Caco-2 (cell line): Measurements from ENCODE around the gene SELENOO. TPM values are rescaled to one million over a fixed set of nuclear protein-coding genes. Genes with fewer than 3 reads are reported as not detected.

ENCODE experiments used
- BruUV-seq: library from RNA; stranded (reverse); fragments of 400-500 nt; replicated peaks from 2 replicates; lab custom pipeline; 2021; lab: Mats Ljungman, UMichigan
- CTCF ChIA-PET: fragments of 300-600 bp; sonication (Branson Sonifier 250); formaldehyde crosslinking; loops from one replicate; lab custom pipeline; 2022; ENCODE audit warnings: antibody characterized with exemption; lab: Charles Lee
- POLR2A ChIA-PET: fragments of 300-600 bp; sonication (Branson Sonifier 250); formaldehyde crosslinking; loops from one replicate; lab custom pipeline; 2022; ENCODE audit warnings: antibody characterized with exemption; lab: Charles Lee
- DNase-seq, 2 experiments: peaks; one replicate each; pipeline versions ENCODE4 v3.0.0 to v3.0.0-alpha.2; 2020 to 2022
- H3K27me3 ChIP-seq: replicated peaks from 2 replicates; pipeline ENCODE4 v1.6.0; 2011; ENCODE audit warnings: low read length; ENCODE audit not compliant: control insufficient read depth, insufficient read depth
- H3K36me3 ChIP-seq: 2 replicates; pipeline ENCODE4 v1.5.1; 2011; ENCODE audit warnings: low read length; ENCODE audit not compliant: control insufficient read depth, insufficient read depth
- H3K4me1 ChIP-seq: fragments of 250-450 bp; sonication (Bioruptor Pico); 2 replicates; pipeline ENCODE4 v1.5.1; 2020; ENCODE audit warnings: mild to moderate bottlenecking
- H3K4me3 ChIP-seq: 2 replicates; pipeline ENCODE4 v1.5.1; 2011; ENCODE audit warnings: low read depth, mild to moderate bottlenecking, control low read depth, low read length
- H3K9me3 ChIP-seq: fragments of 250-450 bp; sonication (Bioruptor Pico); 2 replicates; pipeline ENCODE4 v1.5.1; 2020; ENCODE audit warnings: mild to moderate bottlenecking, moderate library complexity
- H3K27ac Mint-ChIP-seq: one replicate; pipeline ENCODE4 v1.8.0; 2022; ENCODE audit warnings: mixed read lengths; ENCODE audit not compliant: unreplicated experiment
- H3K27me3 Mint-ChIP-seq: one replicate; pipeline ENCODE4 v1.8.0; 2022; ENCODE audit warnings: mixed read lengths; ENCODE audit not compliant: insufficient read depth, unreplicated experiment
- H3K36me3 Mint-ChIP-seq: one replicate; pipeline ENCODE4 v1.8.0; 2022; ENCODE audit warnings: mild to moderate bottlenecking, mixed read lengths; ENCODE audit not compliant: insufficient read depth, unreplicated experiment
- H3K4me1 Mint-ChIP-seq: one replicate; pipeline ENCODE4 v1.8.0; 2022; ENCODE audit warnings: low read depth, mixed read lengths; ENCODE audit not compliant: unreplicated experiment
- H3K4me3 Mint-ChIP-seq: one replicate; pipeline ENCODE4 v1.8.0; 2022; ENCODE audit warnings: mild to moderate bottlenecking, moderate library complexity, mixed read lengths; ENCODE audit not compliant: unreplicated experiment
- H3K9me3 Mint-ChIP-seq: one replicate; pipeline ENCODE4 v1.8.0; 2022; ENCODE audit warnings: mixed read lengths; ENCODE audit not compliant: unreplicated experiment
- intact Hi-C: fragments of 100-400 bp; cut with micrococcal nuclease; formaldehyde crosslinking; loops from one replicate; pipeline ENCODE4 v1.10.0; 2022; ENCODE audit not compliant: unreplicated experiment
- total RNA-seq: library from RNA; stranded (reverse); gene quantifications from 2 replicates; pipeline ENCODE4 v1.2.3, GENCODE V29; 2022
- TF ChIP-seq, protein P1 (sequence below), 2 experiments: fragments of 200-600 bp in 1 of 2; IDR thresholded peaks; 1 replicate in 1 of 2; 2 replicates in 1 of 2; pipeline versions ENCODE4 v1.5.1 to v1.8.0; 2011 to 2022; ENCODE audit warnings: antibody characterized with exemption in 1 of 2, control low read depth in 1 of 2, inconsistent platforms in 1 of 2, low read depth in 1 of 2, low read length in 1 of 2, mild to moderate bottlenecking in 1 of 2, moderate library complexity in 1 of 2; ENCODE audit not compliant: insufficient read depth in 1 of 2, severe bottlenecking in 1 of 2, unreplicated experiment in 1 of 2

The SELENOO gene
- total RNA-seq, 1 experiment from 2014 or later, result 29.3 TPM

DNA sequence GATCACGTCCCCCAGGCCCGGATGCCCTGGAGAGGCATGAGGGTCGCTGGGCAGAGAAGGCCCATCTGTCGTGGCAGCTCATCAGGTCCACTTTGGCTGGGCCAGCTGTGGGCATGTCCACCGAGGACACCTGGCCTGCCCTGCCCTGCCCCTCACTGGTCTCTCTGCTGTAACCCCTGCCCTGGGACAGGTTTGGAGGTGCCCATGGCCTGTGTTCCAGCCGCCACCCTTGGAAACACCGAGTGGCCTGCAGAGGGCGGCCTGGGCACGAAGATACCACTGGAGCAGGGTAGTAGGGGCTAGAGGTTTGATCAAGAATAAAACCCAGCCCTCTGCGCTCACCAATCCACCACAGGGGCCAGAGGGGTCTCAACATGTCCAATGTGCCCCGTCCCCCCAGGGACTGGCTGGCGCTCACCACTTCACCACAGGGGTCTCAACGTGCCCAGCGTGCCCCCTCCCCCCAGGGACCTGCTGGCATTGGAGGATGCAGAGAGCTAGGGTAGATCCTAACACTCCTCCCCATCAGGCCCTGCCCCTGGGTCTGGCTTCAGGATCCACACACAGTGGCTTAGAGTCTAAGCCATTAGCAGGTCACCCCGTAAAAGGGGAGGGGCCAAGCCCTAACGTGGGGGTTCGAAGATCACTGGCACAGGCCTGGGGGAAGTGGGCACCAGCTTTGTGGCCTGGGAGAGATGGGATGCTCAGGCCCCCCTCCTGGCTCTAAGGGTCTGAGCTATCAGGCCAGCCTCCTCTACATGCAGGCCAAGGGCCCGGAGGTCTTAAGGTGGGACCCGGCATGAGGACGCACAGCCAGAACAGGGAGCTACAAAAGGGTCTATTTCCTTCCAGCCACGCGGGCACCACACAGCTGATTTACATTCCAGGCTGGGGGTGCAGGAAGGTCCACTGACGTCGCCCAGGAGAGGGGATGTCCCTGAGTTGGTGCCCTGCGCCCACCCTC lies 51.6 kb downstream of the SELENOO start:
- POLR2A ChIA-PET, result no interaction called here
- TF ChIP-seq, protein P1, sequence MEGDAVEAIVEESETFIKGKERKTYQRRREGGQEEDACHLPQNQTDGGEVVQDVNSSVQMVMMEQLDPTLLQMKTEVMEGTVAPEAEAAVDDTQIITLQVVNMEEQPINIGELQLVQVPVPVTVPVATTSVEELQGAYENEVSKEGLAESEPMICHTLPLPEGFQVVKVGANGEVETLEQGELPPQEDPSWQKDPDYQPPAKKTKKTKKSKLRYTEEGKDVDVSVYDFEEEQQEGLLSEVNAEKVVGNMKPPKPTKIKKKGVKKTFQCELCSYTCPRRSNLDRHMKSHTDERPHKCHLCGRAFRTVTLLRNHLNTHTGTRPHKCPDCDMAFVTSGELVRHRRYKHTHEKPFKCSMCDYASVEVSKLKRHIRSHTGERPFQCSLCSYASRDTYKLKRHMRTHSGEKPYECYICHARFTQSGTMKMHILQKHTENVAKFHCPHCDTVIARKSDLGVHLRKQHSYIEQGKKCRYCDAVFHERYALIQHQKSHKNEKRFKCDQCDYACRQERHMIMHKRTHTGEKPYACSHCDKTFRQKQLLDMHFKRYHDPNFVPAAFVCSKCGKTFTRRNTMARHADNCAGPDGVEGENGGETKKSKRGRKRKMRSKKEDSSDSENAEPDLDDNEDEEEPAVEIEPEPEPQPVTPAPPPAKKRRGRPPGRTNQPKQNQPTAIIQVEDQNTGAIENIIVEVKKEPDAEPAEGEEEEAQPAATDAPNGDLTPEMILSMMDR (IDR thresholded peaks at IDR 0.05; ENCODE audit: insufficient read depth in 1 of 2, low read depth in 1 of 2, low read length in 1 of 2, severe bottlenecking in 1 of 2, unreplicated experiment in 1 of 2), result peak; percentile 38 to 49
- DNase-seq, result peak in 1 of 2 experiments; percentile 69

DNA sequence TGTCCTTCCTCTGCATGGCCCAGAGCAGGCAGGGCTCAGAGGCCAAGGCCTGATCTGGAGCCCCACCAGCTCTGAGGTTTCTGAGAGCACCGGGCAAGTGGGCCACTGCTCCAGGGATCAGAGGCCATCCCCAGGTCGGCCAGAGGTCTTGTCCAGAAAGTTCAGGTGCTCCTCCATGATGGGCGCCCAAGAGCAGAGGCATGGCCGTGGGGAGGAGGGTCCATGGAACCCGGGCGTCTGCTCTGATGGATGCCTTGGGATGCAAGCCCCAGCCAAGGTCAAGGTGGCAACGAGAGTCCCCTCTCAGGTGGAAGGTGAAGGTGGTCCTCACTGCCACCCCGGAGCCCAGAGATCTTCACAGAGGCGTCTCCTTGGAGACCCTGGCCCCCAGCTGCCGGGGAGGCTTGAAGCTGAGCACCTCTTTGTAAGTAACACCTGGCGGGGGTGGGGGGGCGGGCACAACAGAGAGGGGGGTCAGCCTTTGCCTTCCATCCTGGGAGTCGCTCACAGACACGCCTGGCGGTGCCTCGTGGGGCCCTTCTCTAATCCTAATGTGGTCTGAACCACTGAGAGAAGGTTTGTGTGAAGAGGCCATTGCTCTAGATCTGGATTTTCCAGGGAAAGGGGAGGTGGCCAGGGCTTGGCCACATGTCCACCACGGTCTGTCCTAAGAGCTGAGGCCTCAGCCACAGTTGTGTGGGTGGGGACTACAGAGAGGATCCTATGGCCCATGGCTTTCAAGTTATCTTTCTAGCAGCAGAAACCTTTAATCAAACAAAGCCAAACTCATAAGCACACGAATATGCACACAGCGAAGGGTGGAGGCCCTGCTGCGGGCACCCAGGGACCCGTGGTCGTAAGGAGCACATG lies 52.5 kb downstream of the SELENOO start:
- POLR2A ChIA-PET, result no interaction called here
- Mint-ChIP-seq H3K4me3 (no peak overlapping the region), H3K27me3 (no peaks in the 10 kb centered on the region), H3K9me3 (no peaks in the 10 kb centered on the region), H3K27ac (no peak overlapping the region), H3K36me3 (peaks cover 31% of the 10 kb centered on the region), H3K4me1 (no peaks in the 10 kb centered on the region)
- TF ChIP-seq, protein P1 (IDR thresholded peaks at IDR 0.05; ENCODE audit: insufficient read depth in 1 of 2, low read depth in 1 of 2, low read length in 1 of 2, severe bottlenecking in 1 of 2, unreplicated experiment in 1 of 2), result no peak
- no peak overlapping the region for H3K4me3 ChIP-seq
- peaks cover 4% of the 10 kb centered on the region; the same call in 1 of the 2 replicates for H3K36me3 ChIP-seq
- no peaks in the 10 kb centered on the region for H3K27me3 ChIP-seq
- CTCF ChIA-PET, result interaction anchor here (0.8 to 1.7 kb wide), 2 partner anchors 7 to 16 kb away, joined by 3 to 6 read pairs; no protein-coding TSS in a partner anchor
- intact Hi-C loops, result no loop called here
- no peaks in the 10 kb centered on the region for H3K9me3 ChIP-seq
- H3K4me1 ChIP-seq, result peaks cover 18% of the 10 kb centered on the region
- no TSS peak for BruUV-seq
- DNase-seq, result no peak

More for the DNA sequence above, 51.6 kb downstream of the SELENOO start:
- H3K4me1 ChIP-seq, result peaks cover 18% of the 10 kb centered on the region
- peaks cover 35% of the 10 kb centered on the region for H3K36me3 Mint-ChIP-seq
- intact Hi-C loops, result no loop called here
- H3K36me3 ChIP-seq, result peaks cover 6% of the 10 kb centered on the region; the same call in 1 of the 2 replicates
- H3K4me3 ChIP-seq, result no peak overlapping the region
- H3K27me3 ChIP-seq, result no peaks in the 10 kb centered on the region
- no peaks in the 10 kb centered on the region for H3K27me3 Mint-ChIP-seq
- H3K9me3 ChIP-seq, result no peaks in the 10 kb centered on the region
- no peaks in the 10 kb centered on the region for H3K9me3 Mint-ChIP-seq
- no peaks in the 10 kb centered on the region for H3K4me1 Mint-ChIP-seq
- BruUV-seq, result no TSS peak
- CTCF ChIA-PET, result interaction anchor here (0.6 to 2.0 kb wide), 4 partner anchors 8 to 236 kb away, joined by 3 to 10 read pairs (median 6); no protein-coding TSS in a partner anchor
- H3K4me3 Mint-ChIP-seq, result peak overlapping the region; percentile 76
- no peak overlapping the region for H3K27ac Mint-ChIP-seq

DNA sequence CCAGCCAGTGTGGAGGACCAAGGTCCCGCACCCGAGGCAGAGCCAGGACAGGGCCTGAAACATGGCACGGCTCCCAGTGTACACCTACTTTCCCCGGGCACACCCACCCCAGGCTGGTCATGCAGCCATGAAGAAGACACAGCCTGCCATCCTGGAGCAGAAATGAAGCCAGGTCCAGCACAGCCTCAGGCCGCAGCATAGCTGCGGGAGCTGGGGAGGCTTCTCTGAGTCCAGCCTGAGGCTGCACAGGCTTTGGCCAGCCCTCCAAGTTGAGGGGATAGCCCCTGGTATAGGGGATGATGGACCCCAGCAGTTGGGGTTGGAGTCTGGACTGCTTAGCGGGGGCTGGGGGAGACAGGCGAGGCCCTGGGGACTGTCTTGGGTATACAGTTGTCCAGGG lies 53.1 kb downstream of the SELENOO start:
- no peak for DNase-seq
- 0 out of 2 replicates have a peak, but pooled peaks cover 2% of the 10 kb centered on the region for H3K36me3 ChIP-seq
- TF ChIP-seq, protein P1 (IDR thresholded peaks at IDR 0.05; ENCODE audit: insufficient read depth in 1 of 2, low read depth in 1 of 2, low read length in 1 of 2, severe bottlenecking in 1 of 2, unreplicated experiment in 1 of 2), result no peak
- Mint-ChIP-seq H3K9me3 (no peaks in the 10 kb centered on the region), H3K4me3 (no peak overlapping the region), H3K27ac (no peak overlapping the region), H3K27me3 (no peaks in the 10 kb centered on the region), H3K4me1 (no peaks in the 10 kb centered on the region), H3K36me3 (peaks cover 25% of the 10 kb centered on the region)
- H3K27me3 ChIP-seq, result no peaks in the 10 kb centered on the region
- H3K4me3 ChIP-seq, result no peak overlapping the region
- CTCF ChIA-PET, result no interaction called here
- no peaks in the 10 kb centered on the region for H3K9me3 ChIP-seq
- peaks cover 18% of the 10 kb centered on the region for H3K4me1 ChIP-seq
- POLR2A ChIA-PET, result no interaction called here
- no TSS peak for BruUV-seq
- intact Hi-C loops, result no loop called here
